HepG2 (cell line): ENCODE data around the gene FALEC.

Experiments
- POLR2AphosphoS5 ChIP-seq: IDR thresholded peaks from 2 replicates; pipeline ENCODE4 v1.6.1; 2012; ENCODE audit warnings: low read depth, low read length
- TCF7L2 ChIP-seq: IDR thresholded peaks from 2 replicates; pipeline ENCODE4 v1.6.1; 2011; ENCODE audit warnings: mild to moderate bottlenecking, low read depth, low read length, moderate library complexity
- ZIK1 ChIP-seq: sonication (generic); formaldehyde crosslinking; IDR thresholded peaks from 2 replicates; pipeline ENCODE4 v1.5.0; 2020; ENCODE audit warnings: mild to moderate bottlenecking, low read depth, missing genetic modification reagents, borderline replicate concordance
- ZNF282 ChIP-seq: fragments of 450-650 bp; IDR thresholded peaks from 2 replicates; pipeline ENCODE4 v1.6.1; 2018; ENCODE audit not compliant: partially characterized antibody
- TF ChIP-seq, protein P1 (sequence below), 2 experiments: IDR thresholded peaks; 2 replicates each; pipeline ENCODE4 v1.6.1; 2011 to 2012; ENCODE audit warnings: low read length in 2 of 2, borderline replicate concordance in 1 of 2, low read depth in 1 of 2, mild to moderate bottlenecking in 1 of 2, moderate library complexity in 1 of 2
- TF ChIP-seq, protein P2 (sequence below): sonication (generic); formaldehyde crosslinking; IDR thresholded peaks from 2 replicates; pipeline ENCODE4 v1.5.0; 2020; ENCODE audit warnings: mild to moderate bottlenecking, missing genetic modification reagents, moderate library complexity

DNA sequence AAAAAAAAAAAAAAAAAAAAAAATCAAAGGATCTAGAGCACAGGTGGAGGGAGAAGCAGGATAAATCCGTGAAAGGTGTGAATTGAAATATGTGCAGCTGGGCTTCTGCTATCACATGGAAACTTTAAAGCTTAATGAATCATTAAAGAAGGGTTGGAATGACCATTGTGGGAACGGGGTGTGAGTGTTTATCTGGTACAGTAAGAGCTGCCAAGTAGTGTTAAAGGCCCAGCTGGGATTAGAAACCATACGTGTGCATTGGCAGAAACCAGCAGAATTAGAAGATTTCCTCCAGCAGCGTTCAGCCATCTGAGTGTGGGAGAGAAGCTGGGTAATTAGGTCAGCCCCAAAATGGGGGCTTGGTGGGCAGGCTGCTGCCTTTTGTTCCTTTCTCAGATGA is 13.5 kb downstream of the FALEC start:
- TF ChIP-seq POLR2AphosphoS5 = no peak
- no peak for TF ChIP-seq ZNF282
- TF ChIP-seq, protein P1, sequence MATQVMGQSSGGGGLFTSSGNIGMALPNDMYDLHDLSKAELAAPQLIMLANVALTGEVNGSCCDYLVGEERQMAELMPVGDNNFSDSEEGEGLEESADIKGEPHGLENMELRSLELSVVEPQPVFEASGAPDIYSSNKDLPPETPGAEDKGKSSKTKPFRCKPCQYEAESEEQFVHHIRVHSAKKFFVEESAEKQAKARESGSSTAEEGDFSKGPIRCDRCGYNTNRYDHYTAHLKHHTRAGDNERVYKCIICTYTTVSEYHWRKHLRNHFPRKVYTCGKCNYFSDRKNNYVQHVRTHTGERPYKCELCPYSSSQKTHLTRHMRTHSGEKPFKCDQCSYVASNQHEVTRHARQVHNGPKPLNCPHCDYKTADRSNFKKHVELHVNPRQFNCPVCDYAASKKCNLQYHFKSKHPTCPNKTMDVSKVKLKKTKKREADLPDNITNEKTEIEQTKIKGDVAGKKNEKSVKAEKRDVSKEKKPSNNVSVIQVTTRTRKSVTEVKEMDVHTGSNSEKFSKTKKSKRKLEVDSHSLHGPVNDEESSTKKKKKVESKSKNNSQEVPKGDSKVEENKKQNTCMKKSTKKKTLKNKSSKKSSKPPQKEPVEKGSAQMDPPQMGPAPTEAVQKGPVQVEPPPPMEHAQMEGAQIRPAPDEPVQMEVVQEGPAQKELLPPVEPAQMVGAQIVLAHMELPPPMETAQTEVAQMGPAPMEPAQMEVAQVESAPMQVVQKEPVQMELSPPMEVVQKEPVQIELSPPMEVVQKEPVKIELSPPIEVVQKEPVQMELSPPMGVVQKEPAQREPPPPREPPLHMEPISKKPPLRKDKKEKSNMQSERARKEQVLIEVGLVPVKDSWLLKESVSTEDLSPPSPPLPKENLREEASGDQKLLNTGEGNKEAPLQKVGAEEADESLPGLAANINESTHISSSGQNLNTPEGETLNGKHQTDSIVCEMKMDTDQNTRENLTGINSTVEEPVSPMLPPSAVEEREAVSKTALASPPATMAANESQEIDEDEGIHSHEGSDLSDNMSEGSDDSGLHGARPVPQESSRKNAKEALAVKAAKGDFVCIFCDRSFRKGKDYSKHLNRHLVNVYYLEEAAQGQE (IDR thresholded peaks at IDR 0.05; ENCODE audit: borderline replicate concordance in 1 of 2, low read depth in 1 of 2, low read length in 2 of 2) = no peak
- TF ChIP-seq, protein P2, sequence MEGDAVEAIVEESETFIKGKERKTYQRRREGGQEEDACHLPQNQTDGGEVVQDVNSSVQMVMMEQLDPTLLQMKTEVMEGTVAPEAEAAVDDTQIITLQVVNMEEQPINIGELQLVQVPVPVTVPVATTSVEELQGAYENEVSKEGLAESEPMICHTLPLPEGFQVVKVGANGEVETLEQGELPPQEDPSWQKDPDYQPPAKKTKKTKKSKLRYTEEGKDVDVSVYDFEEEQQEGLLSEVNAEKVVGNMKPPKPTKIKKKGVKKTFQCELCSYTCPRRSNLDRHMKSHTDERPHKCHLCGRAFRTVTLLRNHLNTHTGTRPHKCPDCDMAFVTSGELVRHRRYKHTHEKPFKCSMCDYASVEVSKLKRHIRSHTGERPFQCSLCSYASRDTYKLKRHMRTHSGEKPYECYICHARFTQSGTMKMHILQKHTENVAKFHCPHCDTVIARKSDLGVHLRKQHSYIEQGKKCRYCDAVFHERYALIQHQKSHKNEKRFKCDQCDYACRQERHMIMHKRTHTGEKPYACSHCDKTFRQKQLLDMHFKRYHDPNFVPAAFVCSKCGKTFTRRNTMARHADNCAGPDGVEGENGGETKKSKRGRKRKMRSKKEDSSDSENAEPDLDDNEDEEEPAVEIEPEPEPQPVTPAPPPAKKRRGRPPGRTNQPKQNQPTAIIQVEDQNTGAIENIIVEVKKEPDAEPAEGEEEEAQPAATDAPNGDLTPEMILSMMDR (CRISPR knock-in tag) = no peak
- no peak for TF ChIP-seq TCF7L2
- TF ChIP-seq ZIK1 (CRISPR knock-in tag) = no peak
